Spinal cord (tissue), 10 donors: ENCODE results near the gene SS18. TPM values are rescaled to one million over a fixed set of nuclear protein-coding genes. Genes with fewer than 3 reads are reported as not detected.

Experiments
- DNase-seq, 6 donors: peaks; one replicate each; pipeline versions ENCODE4 v3.0.0 to v3.0.0-alpha.2; 2013 to 2015; ENCODE audit warnings: low spot score in 6 of 6, low read depth in 4 of 6
- H3K27ac ChIP-seq: one replicate; pipeline ENCODE4 v1.5.1; 2013; ENCODE audit warnings: low read depth, low read length, control low read depth
- H3K27me3 ChIP-seq: one replicate; pipeline ENCODE4 v1.6.1; 2013; ENCODE audit warnings: low read length; ENCODE audit not compliant: control insufficient read depth, insufficient read depth
- H3K36me3 ChIP-seq: one replicate; pipeline ENCODE4 v1.6.1; 2013; ENCODE audit warnings: low read length; ENCODE audit not compliant: control insufficient read depth, insufficient read depth
- H3K4me1 ChIP-seq: one replicate; pipeline ENCODE4 v1.6.1; 2013; ENCODE audit warnings: low read length; ENCODE audit not compliant: control insufficient read depth, insufficient read depth
- H3K4me3 ChIP-seq: one replicate; pipeline ENCODE4 v1.5.1; 2013; ENCODE audit warnings: low read depth, low read length, control low read depth
- H3K9me3 ChIP-seq: one replicate; pipeline ENCODE4 v1.6.1; 2013; ENCODE audit warnings: low read length; ENCODE audit not compliant: control insufficient read depth, insufficient read depth
- WGBS: methylation state at CpG from one replicate; pipeline ENCODE4 v1.1.5; 2013; ENCODE audit warnings: missing lambda C conversion rate; ENCODE audit not compliant: insufficient coverage; 5-methylcytosine and 5-hydroxymethylcytosine counted together
- polyA plus RNA-seq, 2 donors: library from polyadenylated mRNA; unstranded; fragments of 120-200 nt; gene quantifications; one replicate each; pipeline ENCODE4 v1.2.1, GENCODE V29; 2013; ENCODE audit not compliant: insufficient read length in 2 of 2
- total RNA-seq, 2 donors: library from RNA; depleted of rRNA in 1 of 2; stranded (reverse); fragments of 120-200 nt in 1 of 2; fragments of >200 nt in 1 of 2; gene quantifications; one replicate each; pipeline versions ENCODE4 v1.2.3 to v1.2.4, GENCODE V29; 2013 to 2014
- donor health status: healthy.

SS18 gene
- total and polyA plus RNA-seq, 4 donors, result 52.3 to 92.0 (median 72.1) TPM

DNA sequence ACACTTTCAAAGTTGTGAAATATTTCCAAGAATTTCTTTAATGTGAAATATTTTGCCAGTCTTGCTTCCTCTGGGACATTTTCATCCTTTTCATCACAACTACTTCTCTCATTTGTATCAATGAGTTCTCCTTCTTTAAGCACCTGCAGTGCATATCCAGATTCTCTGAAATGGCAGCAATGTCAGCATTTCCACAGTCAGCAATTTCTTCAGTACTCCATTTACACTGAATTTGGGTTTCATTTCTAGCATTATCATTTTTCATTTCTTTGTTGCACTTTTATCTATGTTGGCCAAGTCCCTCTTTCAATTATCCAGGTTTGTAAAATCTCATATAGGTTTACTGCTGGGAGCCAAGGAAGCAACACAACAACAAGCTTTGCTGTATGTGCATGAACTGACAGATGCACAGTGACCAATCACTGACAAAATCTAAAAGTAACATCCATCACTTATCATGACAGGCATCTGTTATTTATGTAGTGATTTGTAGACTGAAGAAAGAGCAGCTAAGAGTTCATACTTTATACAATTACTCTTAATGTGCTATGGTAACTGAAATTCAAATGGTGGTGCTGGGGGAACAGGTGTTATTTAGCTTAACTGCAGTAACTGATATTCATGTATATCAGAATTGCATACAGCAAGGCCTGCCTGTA, 43.9 kb downstream of the SS18 start:
- DNase-seq, result no peak
- Histone ChIP-seq H3K4me1 (no peaks in the 10 kb centered on the region), H3K27me3 (no peaks in the 10 kb centered on the region), H3K4me3 (no peak overlapping the region), H3K27ac (no peak overlapping the region), H3K9me3 (no peaks in the 10 kb centered on the region), H3K36me3 (peaks cover 3% of the 10 kb centered on the region)

GRCh38 chr18:26044807-26045206, 45.6 kb downstream of the SS18 start:
- Histone ChIP-seq H3K27ac (no peak overlapping the region), H3K27me3 (no peaks in the 10 kb centered on the region), H3K4me1 (no peaks in the 10 kb centered on the region), H3K4me3 (no peak overlapping the region), H3K36me3 (no peaks in the 10 kb centered on the region), H3K9me3 (no peaks in the 10 kb centered on the region)
- 100% methylated on average over 2 of the region's 3 CpGs for WGBS
- DNase-seq, result no peak

GRCh38 chr18:26040051-26040656, 50.3 kb downstream of the SS18 start:
- H3K9me3 ChIP-seq, result no peaks in the 10 kb centered on the region
- H3K27ac ChIP-seq, result no peak overlapping the region
- WGBS, result no CpG with 5 or more reads among the region's 1 CpG
- H3K4me1 ChIP-seq, result no peaks in the 10 kb centered on the region
- H3K4me3 ChIP-seq, result no peak overlapping the region
- no peaks in the 10 kb centered on the region for H3K27me3 ChIP-seq
- no peak for DNase-seq
- no peaks in the 10 kb centered on the region for H3K36me3 ChIP-seq

- H3K27ac ChIP-seq, result no peak overlapping the region
- H3K9me3 ChIP-seq, result no peaks in the 10 kb centered on the region
- no peak overlapping the region for H3K4me3 ChIP-seq
- WGBS, result no CpG with 5 or more reads among the region's 1 CpG
- no peaks in the 10 kb centered on the region for H3K36me3 ChIP-seq
- DNase-seq, result no peak
- no peaks in the 10 kb centered on the region for H3K4me1 ChIP-seq
- no peaks in the 10 kb centered on the region for H3K27me3 ChIP-seq
Measured at GRCh38 chr18:26039203-26039602, 51.2 kb downstream of the SS18 start.

DNA sequence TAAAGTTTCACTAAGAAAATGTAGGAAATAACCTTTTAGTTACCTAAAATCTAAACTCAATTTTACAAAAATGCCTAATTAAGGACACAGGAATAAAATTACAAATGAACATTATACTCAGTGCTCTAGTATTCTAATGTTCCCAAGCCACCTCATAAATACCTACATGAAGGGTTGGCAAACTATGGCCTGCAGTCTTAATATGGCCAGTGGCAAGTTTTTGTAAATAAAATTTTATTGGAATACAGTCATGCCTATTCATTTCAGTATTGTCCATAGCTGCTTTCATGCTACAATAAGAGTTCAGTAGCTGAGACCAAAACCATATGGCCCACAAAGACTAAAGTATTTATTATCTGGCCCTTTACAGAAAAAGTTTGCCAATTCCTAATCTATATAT, 53.8 kb downstream of the SS18 start:
- no peaks in the 10 kb centered on the region for H3K27me3 ChIP-seq
- H3K27ac ChIP-seq, result no peak overlapping the region
- no peak for DNase-seq
- H3K36me3 ChIP-seq, result no peaks in the 10 kb centered on the region
- no peak overlapping the region for H3K4me3 ChIP-seq
- no peaks in the 10 kb centered on the region for H3K9me3 ChIP-seq
- no peaks in the 10 kb centered on the region for H3K4me1 ChIP-seq

GRCh38 chr18:26034850-26035497, 55.4 kb downstream of the SS18 start:
- H3K36me3 ChIP-seq, result no peaks in the 10 kb centered on the region
- no peaks in the 10 kb centered on the region for H3K4me1 ChIP-seq
- H3K4me3 ChIP-seq, result no peak overlapping the region
- peak in 1 of 6 donors; percentile 21 for DNase-seq
- H3K27ac ChIP-seq, result no peak overlapping the region
- 83% methylated on average over 1 of the region's 5 CpGs for WGBS
- no peaks in the 10 kb centered on the region for H3K27me3 ChIP-seq
- H3K9me3 ChIP-seq, result no peaks in the 10 kb centered on the region

GRCh38 chr18:26022585-26022984, 67.8 kb downstream of the SS18 start:
- Histone ChIP-seq H3K36me3 (peaks cover 3% of the 10 kb centered on the region), H3K27ac (no peak overlapping the region), H3K9me3 (peaks cover 3% of the 10 kb centered on the region), H3K27me3 (no peaks in the 10 kb centered on the region), H3K4me1 (no peaks in the 10 kb centered on the region), H3K4me3 (no peak overlapping the region)
- no peak for DNase-seq
- no CpG with 5 or more reads among the region's 1 CpG for WGBS

DNA sequence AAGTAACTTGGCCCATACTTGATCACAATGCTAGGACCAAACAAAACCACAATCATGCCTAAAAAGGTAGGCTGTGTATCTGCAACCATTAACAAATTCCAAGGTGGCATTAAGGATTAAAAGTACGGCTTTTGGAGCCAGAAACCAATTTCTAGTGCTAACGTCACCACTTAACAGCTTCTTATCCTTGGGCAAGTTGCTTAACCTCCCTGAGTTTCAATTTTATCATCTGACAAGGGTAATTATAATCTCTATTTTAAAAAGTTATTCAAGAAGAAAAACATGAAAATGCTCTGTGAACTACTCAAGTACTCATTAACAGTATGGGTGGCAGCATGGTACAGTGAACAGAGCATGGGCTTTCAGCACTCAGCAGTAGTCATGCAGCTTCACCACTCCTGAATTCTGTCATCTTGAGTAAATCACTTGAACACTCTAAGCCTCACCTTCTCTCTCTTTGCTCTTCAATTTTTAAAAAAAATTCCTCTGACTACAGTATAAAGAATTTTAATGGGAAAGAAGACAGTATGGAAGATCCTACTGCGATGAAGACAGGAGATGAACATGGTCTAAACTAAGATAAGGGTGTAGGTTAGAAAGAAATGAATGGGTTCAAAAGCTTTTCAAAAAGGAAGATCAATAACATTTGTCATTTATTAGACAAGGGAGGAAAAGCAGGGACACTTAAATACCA, 69.2 kb downstream of the SS18 start:
- no CpG with 5 or more reads among the region's 3 CpGs for WGBS
- no peaks in the 10 kb centered on the region for H3K4me1 ChIP-seq
- no peak for DNase-seq
- H3K36me3 ChIP-seq, result peaks cover 3% of the 10 kb centered on the region
- H3K9me3 ChIP-seq, result peaks cover 3% of the 10 kb centered on the region
- no peaks in the 10 kb centered on the region for H3K27me3 ChIP-seq
- no peak overlapping the region for H3K27ac ChIP-seq
- H3K4me3 ChIP-seq, result no peak overlapping the region

DNA sequence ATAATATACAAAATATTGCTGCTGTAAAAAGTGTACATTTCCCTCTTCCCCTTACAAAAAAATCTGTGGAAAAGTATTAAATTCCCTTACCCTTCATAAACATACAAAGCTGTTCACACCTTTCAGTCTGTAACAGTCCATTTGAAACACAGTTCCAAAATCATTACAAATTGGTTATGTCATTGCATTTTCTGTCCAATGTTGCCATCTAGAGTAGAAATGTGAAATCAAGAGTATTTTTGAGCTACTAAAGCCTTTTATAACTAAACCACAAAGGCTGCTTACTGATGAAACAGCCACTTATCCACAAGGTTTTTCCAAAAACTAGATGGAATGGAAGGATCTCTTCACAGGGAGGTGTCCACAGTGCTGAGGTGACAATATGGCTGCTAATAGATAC, 72.5 kb downstream of the SS18 start:
- no peaks in the 10 kb centered on the region for H3K4me1 ChIP-seq
- peak; percentile 33 to 94 (median 46) for DNase-seq
- no peak overlapping the region for H3K27ac ChIP-seq
- no peaks in the 10 kb centered on the region for H3K27me3 ChIP-seq
- no peaks in the 10 kb centered on the region for H3K9me3 ChIP-seq
- no peak overlapping the region for H3K4me3 ChIP-seq
- no peaks in the 10 kb centered on the region for H3K36me3 ChIP-seq

DNA sequence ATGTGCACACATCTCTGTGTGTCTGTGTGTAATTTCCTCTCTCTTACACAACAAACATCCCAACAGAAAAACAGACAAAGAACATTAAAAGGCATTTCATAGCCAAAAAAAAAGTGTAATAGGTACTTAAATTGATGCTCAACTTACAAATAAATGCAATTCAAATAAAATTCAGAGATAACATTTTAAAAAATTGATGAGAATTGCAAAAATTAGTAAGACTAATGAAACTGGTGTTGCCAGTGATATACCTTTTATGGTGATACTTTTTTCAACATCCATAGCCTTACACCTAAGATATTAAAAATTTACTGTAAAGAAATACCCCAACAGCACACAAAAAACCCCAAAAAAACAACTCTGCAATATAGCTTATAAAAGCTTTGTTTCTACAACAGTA, 76.0 kb downstream of the SS18 start:
- no peaks in the 10 kb centered on the region for H3K4me1 ChIP-seq

More for the DNA sequence above, 76.0 kb downstream of the SS18 start:
- H3K4me3 ChIP-seq, result no peak overlapping the region
- no peaks in the 10 kb centered on the region for H3K27me3 ChIP-seq
- DNase-seq, result no peak
- no peak overlapping the region for H3K27ac ChIP-seq
- no peaks in the 10 kb centered on the region for H3K36me3 ChIP-seq
- H3K9me3 ChIP-seq, result no peaks in the 10 kb centered on the region
